A673 (cell line): Measurements from ENCODE around the gene ABCC9. TPM values are rescaled to one million over a fixed set of nuclear protein-coding genes. Genes with fewer than 3 reads are reported as not detected.

Source experiments
- Bru-seq: library from RNA; stranded (reverse); fragments of 400-500 nt; gene quantifications from one replicate; lab custom pipeline; 2021; lab: Mats Ljungman, UMichigan
- BruChase-seq, 2 experiments: library from RNA; stranded (reverse); fragments of 400-500 nt; gene quantifications; one replicate each; lab custom pipeline; 2021; lab: Mats Ljungman, UMichigan
- BruUV-seq: library from RNA; stranded (reverse); fragments of 400-500 nt; replicated peaks from 2 replicates; lab custom pipeline; 2021; lab: Mats Ljungman, UMichigan
- CTCF ChIA-PET: fragments of 300-600 bp; sonication (Branson Sonifier 250); formaldehyde crosslinking; loops from one replicate; lab custom pipeline; 2022; ENCODE audit warnings: antibody characterized with exemption; lab: Charles Lee
- POLR2A ChIA-PET: fragments of 300-600 bp; sonication (Branson Sonifier 250); formaldehyde crosslinking; loops from one replicate; lab custom pipeline; 2022; ENCODE audit warnings: antibody characterized with exemption; ENCODE audit not compliant: low non-redundant PET; lab: Charles Lee
- DNase-seq: peaks from one replicate; pipeline ENCODE4 v3.0.0-alpha.2; 2015; ENCODE audit warnings: low spot score
- H3K27ac ChIP-seq: fragments of 200-600 bp; sonication (generic); 2 replicates; pipeline ENCODE4 v1.5.1; 2016; ENCODE audit warnings: mixed run types, low read depth, mild to moderate bottlenecking, mixed read lengths, antibody characterized with exemption, low read length; ENCODE audit not compliant: poor library complexity, severe bottlenecking
- H3K27me3 ChIP-seq: fragments of 200-600 bp; sonication (generic); replicated peaks from 2 replicates; pipeline ENCODE4 v1.6.1; 2017; ENCODE audit warnings: mixed run types, low read depth, mild to moderate bottlenecking, mixed read lengths, antibody characterized with exemption, low read length; ENCODE audit not compliant: insufficient read depth, poor library complexity
- H3K36me3 ChIP-seq: fragments of 200-600 bp; sonication (generic); 2 replicates; pipeline ENCODE4 v1.6.1; 2016; ENCODE audit warnings: mixed run types, mild to moderate bottlenecking, mixed read lengths, antibody characterized with exemption, low read length; ENCODE audit not compliant: insufficient read depth, poor library complexity, severe bottlenecking
- H3K4me1 ChIP-seq: fragments of 200-600 bp; sonication (generic); 2 replicates; pipeline ENCODE4 v1.6.1; 2017; ENCODE audit warnings: mixed run types, mild to moderate bottlenecking, mixed read lengths, antibody characterized with exemption, low read length; ENCODE audit not compliant: insufficient read depth, poor library complexity, severe bottlenecking
- H3K4me3 ChIP-seq: fragments of 200-600 bp; sonication (generic); 2 replicates; pipeline ENCODE4 v1.5.1; 2016; ENCODE audit warnings: low read depth, mixed run types, mild to moderate bottlenecking, mixed read lengths, low read length; ENCODE audit not compliant: poor library complexity, severe bottlenecking
- H3K9me3 ChIP-seq: fragments of 200-600 bp; sonication (generic); 2 replicates; pipeline ENCODE4 v1.6.1; 2016; ENCODE audit warnings: mixed run types, low read depth, mild to moderate bottlenecking, mixed read lengths, antibody characterized with exemption, low read length; ENCODE audit not compliant: poor library complexity, severe bottlenecking
- CTCF ChIP-seq: fragments of 300-800, 200-600 bp; sonication (generic); conservative IDR thresholded peaks from 2 replicates; pipeline ENCODE4 v1.5.1; 2017; ENCODE audit warnings: low read depth, mild to moderate bottlenecking, antibody characterized with exemption, low read length, moderate library complexity, mixed read lengths
- EZH2 ChIP-seq: fragments of 200-600 bp; sonication (generic); IDR thresholded peaks from 2 replicates; pipeline ENCODE4 v1.6.1; 2017; ENCODE audit warnings: borderline replicate concordance, low read depth, mild to moderate bottlenecking, mixed read lengths, antibody characterized with exemption, low read length; ENCODE audit not compliant: poor library complexity, severe bottlenecking
- intact Hi-C: fragments of 100-400 bp; cut with micrococcal nuclease; formaldehyde crosslinking; loops from one replicate; pipeline ENCODE4 v1.10.0; 2022; ENCODE audit not compliant: unreplicated experiment
- long read RNA-seq: library from polyadenylated mRNA; stranded (forward); transcript quantifications from one replicate; pipeline ENCODE4 v2.0.0, GENCODE V29; 2022
- total RNA-seq: library from RNA; stranded (reverse); gene quantifications from 2 replicates; pipeline ENCODE4 v1.2.3, GENCODE V29; 2021

ABCC9 gene
- total RNA-seq, result 0.04 TPM in 1 of 2 replicates, not detected in the other
- Bru-seq, nascent RNA, result percentile 1 among the genes with signal in this experiment
- percentile 9 among the genes with signal in this experiment for BruChase-seq, experiment 1, labeled RNA remaining after a 2-hour chase
- BruChase-seq, experiment 2, labeled RNA remaining after a 6-hour chase, result percentile 6 among the genes with signal in this experiment
- long read RNA-seq, result 0 reads

DNA sequence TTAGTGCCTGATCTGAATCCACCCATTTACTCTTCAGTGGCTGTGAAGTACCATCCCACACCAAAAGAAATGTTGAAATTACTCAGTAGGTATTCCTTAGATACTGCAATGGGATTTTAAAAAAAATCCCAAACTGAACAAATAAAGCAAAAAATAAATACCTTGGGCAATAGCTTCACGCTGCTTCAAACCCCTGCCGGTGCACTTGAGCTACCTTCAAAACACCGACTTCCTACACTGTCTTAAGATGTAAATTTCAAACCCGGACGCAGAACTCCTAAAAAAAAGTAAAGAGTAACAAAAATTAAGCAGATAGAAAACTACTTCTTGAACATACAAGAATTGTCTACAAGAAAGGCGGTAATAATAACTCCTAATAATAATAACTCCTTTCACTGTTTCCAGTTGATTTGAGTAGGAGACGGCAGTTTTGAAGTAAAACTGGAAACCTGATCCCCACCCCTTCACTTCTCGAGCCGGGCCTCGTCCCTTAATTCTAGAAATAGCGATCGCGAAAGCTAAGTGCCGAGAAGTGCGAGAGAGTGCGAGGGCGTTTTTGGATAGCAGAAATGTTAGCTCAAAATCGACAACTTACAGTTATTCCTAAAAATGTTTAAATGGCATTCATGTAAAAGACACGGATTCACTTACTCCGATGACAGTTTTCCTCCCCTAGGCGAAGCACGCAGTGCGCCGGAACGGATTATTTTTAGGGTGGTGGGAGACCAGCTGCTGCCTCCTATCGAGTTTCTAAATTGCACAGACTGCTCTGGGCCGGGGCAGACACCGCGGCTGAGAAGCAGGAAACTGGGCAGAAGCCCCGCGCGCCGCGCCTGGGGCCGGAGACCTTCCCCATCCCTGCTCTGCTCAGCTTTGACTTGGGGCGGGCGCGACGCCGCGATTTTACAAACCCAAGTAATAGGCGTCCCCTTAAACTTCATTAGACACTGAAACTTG is at the start of gene ABCC9:
Gene ABCC9 (minus strand): TSS at position 878 of the 957 bp plus-strand sequence. CDS start 4,752 bp downstream, outside the sequence.
- no TSS peak for BruUV-seq
- H3K4me3 ChIP-seq, result no peak within 1 kb of the TSS
- ChIA-PET CTCF (no interaction called here), POLR2A (no interaction called here)
- peak; percentile 15 for DNase-seq
- intact Hi-C loops, result no loop called here
- H3K36me3 ChIP-seq, result no peaks in the 10 kb centered on the region
- H3K9me3 ChIP-seq, result no peaks in the 10 kb centered on the region
- peaks cover 4% of the 10 kb centered on the region for H3K4me1 ChIP-seq
- TF ChIP-seq EZH2 (no peak), CTCF (no peak)
- H3K27me3 ChIP-seq, result peaks cover 71% of the 10 kb centered on the region
- no peak within 1 kb of the TSS for H3K27ac ChIP-seq

- POLR2A ChIA-PET, result no interaction called here
- peak; percentile 23 for DNase-seq
- no TSS peak for BruUV-seq
These were observed 48.7 kb upstream of the ABCC9 start for GRCh38 chr12:21989819-21990412.

More at GRCh38 chr12:21989819-21990412, 48.7 kb upstream of the ABCC9 start:
- H3K9me3 ChIP-seq, result no peaks in the 10 kb centered on the region
- H3K4me3 ChIP-seq, result no peak overlapping the region
- H3K27me3 ChIP-seq, result peaks cover 20% of the 10 kb centered on the region
- intact Hi-C loops, result loop anchor here (2.0 kb wide), 1 partner anchor 291 kb away; no protein-coding TSS in a partner anchor
- H3K27ac ChIP-seq, result no peak overlapping the region
- CTCF ChIA-PET, result interaction anchor here (2.0 kb wide), 1 partner anchor 292 kb away, joined by 36 read pairs; no protein-coding TSS in a partner anchor
- peak; percentile 67 for TF ChIP-seq CTCF
- no peak for TF ChIP-seq EZH2
- H3K4me1 ChIP-seq, result no peaks in the 10 kb centered on the region
- no peaks in the 10 kb centered on the region for H3K36me3 ChIP-seq
